Activated B cell treated with CpG ODN at 0.5 μM for 24 hours (primary cell): ENCODE data around the gene PTCH1. TPM values are rescaled to one million over a fixed set of nuclear protein-coding genes. Genes with fewer than 3 reads are reported as not detected.

Experiments
- ATAC-seq: fragments of 200-7000 bp; cut with Tn5 transposase; one replicate; pipeline ENCODE4 v1.10.0; 2021; ENCODE audit warnings: low read depth, mild to moderate bottlenecking, moderate library complexity
- CTCF ChIA-PET: fragments of 350-600 bp; sonication (Branson Sonifier 250); formaldehyde crosslinking; loops from one replicate; lab custom pipeline; 2021; ENCODE audit warnings: antibody characterized with exemption; lab: Charles Lee
- POLR2A ChIA-PET: fragments of 350-600 bp; sonication (Branson Sonifier 250); formaldehyde crosslinking; loops from one replicate; lab custom pipeline; 2021; ENCODE audit warnings: antibody characterized with exemption; lab: Charles Lee
- DNase-seq: peaks from one replicate; pipeline ENCODE4 v3.0.0; 2022
- H3K27ac Mint-ChIP-seq: one replicate; pipeline ENCODE4 v1.8.0; 2020; ENCODE audit warnings: mixed read lengths
- H3K27me3 Mint-ChIP-seq: one replicate; pipeline ENCODE4 v1.8.0; 2021; ENCODE audit warnings: mixed read lengths
- H3K36me3 Mint-ChIP-seq: one replicate; pipeline ENCODE4 v1.8.0; 2021; ENCODE audit warnings: low read depth, mixed read lengths
- H3K4me1 Mint-ChIP-seq: one replicate; pipeline ENCODE4 v1.8.0; 2021; ENCODE audit warnings: mixed read lengths
- H3K4me3 Mint-ChIP-seq: one replicate; pipeline ENCODE4 v1.8.0; 2020; ENCODE audit warnings: mild to moderate bottlenecking, mixed read lengths
- H3K9me3 Mint-ChIP-seq: one replicate; pipeline ENCODE4 v1.8.0; 2020; ENCODE audit warnings: mixed read lengths
- CTCF ChIP-seq: fragments of 200-600 bp; IDR thresholded peaks from one replicate; pipeline ENCODE4 v1.8.0; 2022; ENCODE audit warnings: antibody characterized with exemption, mild to moderate bottlenecking
- intact Hi-C: fragments of 100-400 bp; cut with micrococcal nuclease; formaldehyde crosslinking; loops from one replicate; pipeline ENCODE4 v1.15.1; 2024
- total RNA-seq: library from RNA; stranded (reverse); gene quantifications from 2 replicates; pipeline ENCODE4 v1.2.3, GENCODE V29; 2022

Gene PTCH1
- total RNA-seq, 1 donor from 2014 or later: 8.6 TPM

DNA sequence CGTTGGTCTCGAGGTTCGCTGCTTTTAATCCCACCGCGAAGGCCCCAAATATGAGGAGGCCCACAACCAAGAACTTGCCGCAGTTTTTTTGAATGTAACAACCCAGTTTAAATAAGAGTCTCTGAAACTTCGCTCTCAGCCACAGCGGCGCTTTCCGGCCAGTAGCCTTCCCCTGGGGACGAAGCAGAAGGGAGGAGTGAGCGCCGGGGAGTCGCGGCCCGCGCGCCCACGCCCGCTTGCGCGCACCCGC, 10.4 kb downstream of the PTCH1 start:
- H3K27me3 Mint-ChIP-seq: peaks cover 44% of the 10 kb centered on the region
- ChIA-PET POLR2A (interaction anchor here (1.0 to 1.5 kb wide), 3 partner anchors 10 to 44 kb away, joined by 4 to 7 read pairs (median 5); partner anchors contain the start of gene PTCH1), CTCF (no interaction called here)
- peaks cover 58% of the 10 kb centered on the region for H3K4me1 Mint-ChIP-seq
- H3K27ac Mint-ChIP-seq: peak overlapping the region; percentile 85
- peak overlapping the region; percentile 86 for H3K4me3 Mint-ChIP-seq
- H3K9me3 Mint-ChIP-seq: no peaks in the 10 kb centered on the region
- peaks cover 4% of the 10 kb centered on the region for H3K36me3 Mint-ChIP-seq
- DNase-seq: no peak
- intact Hi-C loops: loop anchor here (1.0 to 10.0 kb wide), 4 partner anchors 44 to 1058 kb away; partner anchors contain the start of genes ERCC6L2 and ZNF367
- no peak for TF ChIP-seq CTCF
- ATAC-seq: peak; percentile 30

DNA sequence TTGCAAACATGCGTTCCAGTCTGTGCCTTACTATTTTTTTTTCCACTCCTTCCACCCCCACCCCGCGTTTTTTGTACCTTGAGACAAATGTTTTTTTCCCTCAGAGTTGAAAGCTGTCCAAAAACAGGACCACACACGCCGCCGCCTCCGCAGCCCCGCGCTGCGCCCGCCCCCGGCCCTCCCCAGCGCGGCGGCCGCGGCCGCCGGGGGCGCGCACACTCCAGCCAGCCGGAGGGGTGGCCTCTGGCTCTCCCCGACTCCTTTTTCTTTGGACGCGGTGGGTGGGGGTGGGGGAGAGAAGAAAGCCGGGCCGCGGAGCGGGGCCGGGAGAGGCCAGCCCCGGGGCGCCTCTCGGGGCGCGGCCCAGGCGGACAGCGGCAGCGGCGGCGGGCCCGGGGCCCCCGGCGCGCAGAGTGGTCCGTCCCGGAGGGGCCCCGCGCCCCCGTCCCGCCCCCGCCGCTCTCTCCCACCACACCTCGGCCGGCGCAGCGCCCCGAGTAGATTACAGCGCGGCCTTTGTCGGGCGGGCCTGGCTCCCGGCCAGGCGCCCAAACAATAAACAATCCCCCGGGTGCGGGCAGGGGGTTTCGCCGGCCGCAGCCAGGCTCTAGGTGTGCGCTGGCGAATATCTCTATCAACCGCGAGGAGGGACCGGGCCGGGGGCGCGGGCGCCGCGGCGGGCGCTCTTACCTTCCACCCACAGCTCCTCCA, 10.9 kb downstream of the PTCH1 start:
- POLR2A ChIA-PET: interaction anchor here (0.7 to 1.5 kb wide), 5 partner anchors 11 to 342 kb away, joined by 4 to 7 read pairs (median 7); partner anchors contain the start of gene PTCH1
- CTCF ChIA-PET: no interaction called here
- DNase-seq (peak; percentile 34), ATAC-seq (peak; percentile 19)
- Mint-ChIP-seq H3K9me3 (no peaks in the 10 kb centered on the region), H3K27me3 (peaks cover 43% of the 10 kb centered on the region), H3K36me3 (peaks cover 4% of the 10 kb centered on the region), H3K4me1 (peaks cover 57% of the 10 kb centered on the region), H3K4me3 (peak overlapping the region; percentile 86), H3K27ac (peak overlapping the region; percentile 85)
- intact Hi-C loops: loop anchor here (1.0 to 10.0 kb wide), 4 partner anchors 44 to 1059 kb away; partner anchors contain the start of genes ERCC6L2 and ZNF367
- no peak for TF ChIP-seq CTCF

DNA sequence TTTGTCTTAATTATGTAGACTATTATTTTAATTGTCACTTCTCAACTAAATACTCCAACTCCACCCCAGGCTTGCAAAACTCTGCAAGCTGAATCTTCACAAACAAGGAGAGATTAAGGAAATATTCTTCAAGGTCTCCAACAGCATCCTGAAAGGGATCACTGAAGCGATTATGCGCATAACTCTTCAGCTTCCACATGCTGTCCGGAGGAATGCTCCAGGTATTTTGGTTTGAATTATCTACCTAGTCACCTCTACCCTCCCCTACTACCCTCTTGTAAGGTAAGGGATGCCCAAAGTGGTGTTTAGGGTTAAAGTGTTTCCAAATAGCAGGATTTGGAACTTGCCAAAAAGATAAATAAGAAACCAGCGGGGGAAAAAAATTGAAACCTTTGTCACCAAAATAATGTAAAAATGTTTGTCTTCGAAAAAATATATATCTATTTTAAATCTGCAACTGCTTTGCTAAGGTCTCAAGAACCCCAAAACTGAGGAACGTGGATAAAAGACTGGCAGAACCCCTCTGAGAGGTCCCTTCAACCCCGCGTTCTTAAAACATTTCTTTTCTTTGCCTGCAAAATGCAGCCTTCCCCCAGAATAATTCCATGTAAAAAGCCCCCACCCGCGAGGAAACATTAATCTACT, 11.6 kb downstream of the PTCH1 start:
- no peak for TF ChIP-seq CTCF
- no peaks in the 10 kb centered on the region for H3K9me3 Mint-ChIP-seq
- DNase-seq: no peak
- CTCF ChIA-PET: no interaction called here
- intact Hi-C loops: loop anchor here (5.0 to 10.0 kb wide), 3 partner anchors 372 to 1060 kb away; partner anchors contain the start of genes ERCC6L2 and ZNF367
- peaks cover 40% of the 10 kb centered on the region for H3K27me3 Mint-ChIP-seq
- no peak for ATAC-seq
- peaks cover 2% of the 10 kb centered on the region for H3K36me3 Mint-ChIP-seq
- peaks cover 53% of the 10 kb centered on the region for H3K4me1 Mint-ChIP-seq
- H3K27ac Mint-ChIP-seq: peak overlapping the region; percentile 53
- POLR2A ChIA-PET: interaction anchor here (0.7 to 1.0 kb wide), 3 partner anchors 11 to 343 kb away, joined by 4 to 7 read pairs (median 7); no protein-coding TSS in a partner anchor
- peak overlapping the region; percentile 76 for H3K4me3 Mint-ChIP-seq

DNA sequence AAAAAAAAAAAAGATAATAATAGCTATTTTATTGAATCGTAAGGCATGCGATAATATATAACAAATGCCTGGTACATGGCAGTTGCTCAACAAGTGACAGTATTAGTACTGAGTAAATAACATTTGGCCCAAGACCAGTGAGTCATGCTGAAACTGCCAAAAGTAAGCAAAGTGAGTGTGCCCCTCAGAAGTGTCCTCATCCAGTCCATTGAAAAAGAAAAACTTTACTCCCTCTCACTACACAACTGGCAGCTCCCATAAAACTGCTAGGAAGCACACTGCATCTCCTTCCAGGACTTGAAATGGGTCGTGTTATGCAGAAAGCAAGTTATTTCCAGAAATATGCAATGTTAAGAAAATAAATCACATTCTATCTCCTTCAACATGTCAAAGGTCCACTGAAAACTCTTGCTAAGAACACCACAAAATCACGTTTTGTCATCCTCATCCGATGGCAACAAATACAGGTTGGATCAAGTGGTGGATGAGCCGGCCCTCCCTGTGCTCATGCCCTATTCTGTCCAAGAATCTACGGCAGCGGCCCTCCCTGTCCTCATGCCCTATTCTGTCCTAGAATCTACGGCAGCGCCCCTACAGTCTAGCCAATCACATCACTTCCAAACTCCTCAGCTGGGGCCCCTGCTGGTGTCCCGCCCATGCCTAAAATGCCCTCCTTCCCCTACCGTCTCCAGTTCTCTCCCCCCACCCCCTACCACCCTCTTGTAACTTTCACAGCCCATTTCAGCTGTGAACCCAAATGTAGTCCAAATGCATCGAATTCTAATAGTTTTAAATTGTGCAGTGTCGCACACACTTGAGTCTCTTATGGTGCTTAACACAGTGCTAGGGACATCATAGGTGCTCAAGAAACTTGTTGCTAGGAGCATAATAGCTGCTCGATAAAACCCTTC, 12.5 kb downstream of the PTCH1 start:
- ChIA-PET POLR2A (no interaction called here), CTCF (no interaction called here)
- peaks cover 34% of the 10 kb centered on the region for H3K27me3 Mint-ChIP-seq
- no peak for TF ChIP-seq CTCF
- H3K36me3 Mint-ChIP-seq: peaks cover 2% of the 10 kb centered on the region
- peaks cover 45% of the 10 kb centered on the region for H3K4me1 Mint-ChIP-seq
- ATAC-seq (no peak), DNase-seq (no peak)
- peak overlapping the region; percentile 15 for H3K4me3 Mint-ChIP-seq
- no peak overlapping the region for H3K27ac Mint-ChIP-seq
- intact Hi-C loops: loop anchor here (10.0 kb wide), 1 partner anchor 1060 kb away; no protein-coding TSS in a partner anchor
- no peaks in the 10 kb centered on the region for H3K9me3 Mint-ChIP-seq
